ENCODE data around the gene TASOR2.

GRCh38 chr10:5685764-5686240 lies 1.2 kb downstream of the TASOR2 start:
- TF ChIP-seq EP300 (conservative IDR thresholded peaks at IDR 0.05; ENCODE audit: poor library complexity, severe bottlenecking) (no peak), CTCF (IDR thresholded peaks at IDR 0.05; ENCODE audit: poor library complexity, severe bottlenecking) (no peak)
